GM18508 (cell line): Measurements from ENCODE around the gene SPRED1.

Experiments
- ATAC-seq: cut with Tn5 transposase; IDR thresholded peaks from one replicate; pipeline ENCODE4 v1.9.1; 2021; ENCODE audit warnings: moderate number of reproducible peaks; ENCODE audit not compliant: insufficient read depth, unreplicated experiment

SPRED1 gene

GRCh38 chr15:38332711-38333110, 80.1 kb downstream of the SPRED1 start:
- ATAC-seq: no peak

DNA sequence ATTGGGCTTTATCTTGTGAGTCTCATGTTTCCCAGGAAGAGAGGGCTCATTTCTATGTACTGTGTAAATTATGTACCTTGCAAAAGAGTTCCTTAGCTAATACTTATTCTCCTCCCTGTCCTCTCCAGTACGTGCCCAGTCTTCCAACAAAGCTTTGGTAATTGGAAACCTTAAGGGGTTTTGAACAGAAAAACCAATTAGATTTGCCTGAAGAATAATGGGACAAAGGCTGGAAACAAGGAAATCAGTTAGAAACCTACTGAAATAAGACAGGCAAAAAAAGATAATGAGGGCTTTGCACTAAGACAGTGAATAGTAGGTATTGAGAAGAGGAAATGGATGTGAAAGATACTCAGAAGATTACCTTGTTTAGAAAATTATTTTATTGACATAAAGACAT, 82.5 kb downstream of the SPRED1 start:
- no peak for ATAC-seq

- no peak for ATAC-seq
Measured at GRCh38 chr15:38344351-38344750, 91.7 kb downstream of the SPRED1 start.

DNA sequence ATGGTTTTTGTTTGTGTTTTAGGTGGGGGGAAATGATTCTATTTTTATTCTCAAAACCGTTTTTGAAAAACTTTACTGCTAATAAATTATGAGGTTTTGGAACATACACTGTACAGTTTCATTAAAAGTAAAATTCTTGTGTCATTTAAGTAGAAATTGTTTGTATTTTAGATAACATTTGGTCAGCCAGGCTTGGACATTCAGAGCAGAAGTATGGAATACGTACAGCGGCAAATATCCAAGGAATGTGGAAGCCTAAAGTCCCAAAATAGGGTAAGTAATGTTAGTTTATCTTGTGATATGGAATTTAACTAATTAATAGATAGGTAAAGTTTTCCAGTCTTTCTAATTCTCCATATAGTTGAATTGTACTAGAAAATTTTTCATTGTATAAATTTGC, 96.6 kb downstream of the SPRED1 start:
- no peak for ATAC-seq

DNA sequence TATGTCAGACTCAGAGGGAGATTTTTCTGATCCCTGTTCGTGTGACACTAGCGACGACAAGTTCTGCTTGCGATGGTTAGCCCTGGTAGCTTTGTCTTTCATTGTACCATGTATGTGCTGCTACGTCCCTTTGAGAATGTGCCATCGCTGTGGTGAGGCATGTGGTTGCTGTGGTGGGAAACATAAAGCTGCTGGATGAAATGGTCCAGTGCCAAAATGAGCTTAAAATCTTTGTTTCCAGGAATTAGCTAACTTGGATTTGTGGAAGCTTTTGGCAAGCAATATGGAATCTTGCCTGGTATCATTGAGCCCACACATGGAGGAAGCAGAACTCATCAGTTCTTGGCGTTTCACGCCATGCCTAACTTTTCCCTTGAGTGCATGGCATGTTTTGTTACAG, 98.8 kb downstream of the SPRED1 start:
- ATAC-seq: no peak

- ATAC-seq: no peak
Measured at GRCh38 chr15:38354315-38354929, 101.8 kb downstream of the SPRED1 start.

GRCh38 chr15:38362355-38362754, 109.7 kb downstream of the SPRED1 start:
- no peak for ATAC-seq

DNA sequence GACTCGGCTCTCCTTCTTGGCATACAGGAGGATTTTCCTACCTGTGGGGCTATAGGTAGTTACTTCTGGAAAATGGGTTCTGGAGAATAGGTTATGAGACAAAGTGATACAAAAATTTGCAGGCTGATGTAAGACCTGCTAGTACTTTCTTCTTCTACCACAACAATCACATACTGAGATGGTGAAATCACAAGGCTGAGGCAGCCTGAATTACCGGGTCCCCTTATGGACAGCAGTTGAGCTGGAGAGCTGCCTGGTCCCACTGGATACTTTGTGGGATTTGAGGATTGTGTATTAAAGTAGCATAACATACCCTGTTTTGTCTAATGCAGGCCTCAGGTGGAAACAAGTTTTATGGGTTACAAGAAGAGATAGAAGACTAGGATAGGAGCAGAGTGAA, 114.8 kb downstream of the SPRED1 start:
- ATAC-seq: no peak

DNA sequence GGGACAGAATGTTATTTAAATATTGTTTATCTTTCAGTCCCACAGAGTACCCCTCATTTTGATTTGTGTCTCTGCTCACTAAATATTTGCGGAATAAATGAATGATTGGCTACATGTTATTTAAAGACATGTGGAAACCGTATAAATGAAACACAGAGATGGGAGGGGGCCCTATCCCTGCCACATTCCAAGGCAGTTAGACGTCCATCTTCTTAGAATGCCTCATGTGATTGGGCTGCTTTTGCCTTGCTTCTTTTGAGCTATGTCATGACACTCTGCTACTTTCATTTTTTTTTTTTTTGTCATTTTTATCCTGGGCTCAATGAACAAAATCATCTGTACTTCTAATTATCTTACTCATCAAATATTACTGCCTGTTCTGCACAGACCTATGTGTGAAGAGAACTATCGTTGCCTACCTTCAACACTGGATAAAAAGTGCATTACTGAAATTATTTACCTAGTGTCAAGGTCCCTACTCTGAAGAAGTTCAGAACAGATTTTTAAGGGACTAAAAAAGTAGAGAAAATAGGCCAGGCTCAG, 117.4 kb downstream of the SPRED1 start:
- no peak for ATAC-seq

DNA sequence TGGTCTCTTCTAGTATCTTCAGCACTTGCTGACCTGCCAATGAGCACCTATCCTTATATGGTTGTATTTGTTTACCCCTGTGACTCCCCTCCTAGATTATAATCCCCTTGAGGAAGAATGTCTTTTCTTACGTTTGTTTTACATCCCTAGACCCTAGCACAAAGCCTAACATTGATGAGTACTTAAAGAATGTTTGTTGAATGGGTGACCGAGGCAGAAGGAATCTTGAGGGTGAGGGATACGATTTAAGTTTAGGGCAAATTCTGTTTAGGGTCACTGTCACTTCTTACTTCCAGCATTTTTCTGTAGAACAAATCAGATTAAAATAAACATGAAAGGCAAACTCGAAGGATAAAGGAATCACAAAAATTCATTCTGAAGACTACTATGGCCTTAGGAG, 120.4 kb downstream of the SPRED1 start:
- ATAC-seq: no peak

DNA sequence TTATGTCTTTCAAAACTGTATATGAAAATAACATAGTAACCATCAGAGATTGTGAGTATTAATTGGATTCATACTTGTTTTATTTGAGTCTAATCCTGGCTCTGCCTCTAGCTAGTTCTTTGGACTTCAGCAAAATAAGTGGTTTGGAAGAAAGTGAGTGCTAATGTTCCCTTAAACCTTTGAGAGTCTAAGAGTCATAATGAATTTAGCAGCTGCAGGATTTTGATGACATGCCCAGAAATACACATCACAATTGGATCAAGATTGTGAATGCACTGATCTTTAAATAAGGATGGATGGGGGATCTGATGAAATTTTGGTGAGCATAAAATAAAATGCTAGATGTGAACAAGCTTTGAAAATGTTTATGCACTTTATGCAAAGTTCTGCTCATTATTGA, 121.4 kb downstream of the SPRED1 start:
- no peak for ATAC-seq

- no peak for ATAC-seq
Measured at GRCh38 chr15:38374556-38374955, 121.9 kb downstream of the SPRED1 start.

- ATAC-seq: no peak
Measured at GRCh38 chr15:38376081-38376480, 123.4 kb downstream of the SPRED1 start.

- no peak for ATAC-seq
Measured at GRCh38 chr15:38377636-38378035, 125.0 kb downstream of the SPRED1 start.

- ATAC-seq: no peak
Measured at GRCh38 chr15:38378161-38378560, 125.5 kb downstream of the SPRED1 start.

DNA sequence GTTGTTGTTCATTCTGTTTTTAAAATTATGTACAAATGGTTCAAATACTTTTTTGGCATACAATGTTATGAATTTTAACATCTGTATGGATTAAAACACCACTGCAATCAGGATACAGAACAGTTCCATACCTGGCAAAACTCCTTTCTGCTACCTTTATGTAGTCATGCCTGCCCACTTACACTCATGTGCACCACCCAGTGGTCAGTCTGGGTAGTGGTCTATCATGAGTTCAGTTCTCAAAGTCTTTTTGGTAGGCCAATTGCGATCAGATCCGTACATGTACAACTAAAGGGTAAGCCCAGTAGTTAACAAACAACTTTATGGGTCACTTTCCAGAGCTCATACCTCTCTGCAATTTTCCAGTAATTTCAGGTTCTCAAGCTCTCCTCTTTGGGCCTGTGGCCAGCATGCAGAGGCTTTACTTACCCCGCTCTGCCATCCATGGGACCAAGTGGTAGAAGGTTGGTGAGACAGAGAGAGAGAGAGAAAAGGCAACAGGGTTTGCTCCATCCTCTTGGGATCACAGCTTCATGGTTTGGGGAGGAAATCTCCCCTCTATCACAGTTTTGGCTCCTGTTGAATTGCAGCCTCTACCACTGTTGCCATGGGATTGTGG, 137.4 kb downstream of the SPRED1 start:
- no peak for ATAC-seq

DNA sequence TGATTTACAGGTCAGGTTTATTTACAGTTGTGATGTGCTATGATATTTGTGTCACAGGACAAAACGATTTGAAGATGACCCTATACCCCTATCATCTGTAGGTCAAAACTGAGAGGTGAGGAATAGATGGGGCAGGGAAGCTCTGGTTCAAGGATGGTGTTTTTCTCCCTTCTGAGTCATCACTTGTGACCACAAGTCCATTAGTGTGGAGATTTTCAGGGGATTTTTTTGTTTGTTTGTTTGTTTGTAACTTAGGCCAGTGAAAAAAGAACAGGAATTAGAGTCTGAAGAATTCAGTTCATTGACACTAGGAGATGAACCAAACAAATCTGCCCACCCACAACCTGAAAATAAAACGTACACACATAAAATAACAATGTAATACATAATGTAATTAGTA, 138.6 kb downstream of the SPRED1 start:
- ATAC-seq: no peak

- no peak for ATAC-seq
Measured at GRCh38 chr15:38398134-38398533, 145.5 kb downstream of the SPRED1 start.

DNA sequence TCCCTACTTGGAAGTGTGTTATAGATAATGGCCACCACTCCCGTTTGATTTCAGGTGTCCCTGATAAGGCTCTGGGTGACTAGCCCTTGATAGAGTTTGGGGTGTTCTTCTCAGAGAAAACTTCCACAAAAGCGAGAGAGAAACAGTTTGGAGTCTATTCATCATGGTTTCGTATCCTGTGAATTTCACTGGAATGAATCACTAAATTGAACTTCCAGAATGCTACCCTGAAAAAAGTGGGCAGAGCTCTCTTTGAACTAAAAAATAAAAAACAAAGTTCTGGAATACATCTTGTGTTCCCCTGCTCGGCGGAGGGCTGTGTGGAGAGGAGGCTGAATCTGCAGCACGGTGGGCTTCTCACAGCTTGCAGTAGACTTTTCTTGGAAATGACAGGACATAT, 148.5 kb downstream of the SPRED1 start:
- ATAC-seq: no peak

DNA sequence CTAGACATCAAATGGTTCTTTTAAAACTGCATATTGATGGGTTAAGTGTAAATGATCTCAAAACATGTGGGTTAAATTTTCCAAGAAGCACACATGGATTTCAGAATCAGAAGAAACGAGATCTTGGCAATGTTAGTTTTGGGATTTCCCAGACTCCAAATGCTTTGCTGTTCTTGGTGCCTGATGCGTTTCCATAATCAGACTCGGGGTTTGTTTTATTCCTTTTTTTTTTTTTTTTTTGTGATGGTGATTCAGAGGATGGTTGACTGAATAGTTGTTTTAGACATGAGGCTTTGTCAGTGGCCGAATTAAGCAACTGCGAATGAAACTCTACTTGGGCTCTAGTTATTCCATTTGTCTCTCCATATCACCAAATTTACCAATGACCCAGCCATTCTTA, 149.1 kb downstream of the SPRED1 start:
- no peak for ATAC-seq

GRCh38 chr15:38406436-38406835, 153.8 kb downstream of the SPRED1 start:
- ATAC-seq: no peak
